ENCODE data around the gene RBMS1.

GRCh38 chr2:160472839-160473251 lies 20.8 kb downstream of the RBMS1 start:
- no peak for TF ChIP-seq POLR2AphosphoS5 (IDR thresholded peaks at IDR 0.05; ENCODE audit: low read depth, low read length)
- no peak for TF ChIP-seq REST (IDR thresholded peaks at IDR 0.05; ENCODE audit: insufficient read depth in 1 of 2, low read depth in 2 of 2, low read length in 2 of 2)
- no peak for TF ChIP-seq TAF1 (IDR thresholded peaks at IDR 0.05; ENCODE audit: borderline replicate concordance, insufficient read depth, low read length)
- no peak for TF ChIP-seq SIN3A (IDR thresholded peaks at IDR 0.05; ENCODE audit: borderline replicate concordance, insufficient read depth, low read length)
- no peak for TF ChIP-seq FOXP2 (optimal IDR thresholded peaks at IDR 0.05; ENCODE audit: borderline replicate concordance, extremely low read depth, extremely low read length, insufficient read depth)
